ENCODE results near the gene NPAS2.

Gene NPAS2

DNA sequence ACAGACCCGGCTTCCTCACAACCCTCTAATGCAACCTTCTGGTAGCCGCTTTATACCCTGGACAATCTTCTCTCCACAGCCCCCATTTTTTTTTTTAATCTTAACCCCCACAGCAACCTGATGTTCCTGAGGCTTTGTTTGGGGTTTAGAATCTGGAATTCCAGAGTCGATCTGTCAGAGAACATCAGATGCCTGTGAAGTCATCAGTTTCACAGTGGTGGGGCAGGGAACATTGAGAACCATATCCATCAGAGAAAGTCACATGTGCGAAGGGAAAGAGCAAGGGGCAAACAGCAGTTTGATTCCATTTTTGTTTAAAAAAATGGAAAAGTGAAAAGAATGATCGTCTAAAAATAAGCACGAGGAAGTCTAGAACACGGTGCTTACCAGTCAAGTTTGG lies 20.6 kb downstream of the NPAS2 start:
- no peak for DNase-seq (ENCODE audit: extremely low read depth, low read depth)
- TF ChIP-seq, protein P1, sequence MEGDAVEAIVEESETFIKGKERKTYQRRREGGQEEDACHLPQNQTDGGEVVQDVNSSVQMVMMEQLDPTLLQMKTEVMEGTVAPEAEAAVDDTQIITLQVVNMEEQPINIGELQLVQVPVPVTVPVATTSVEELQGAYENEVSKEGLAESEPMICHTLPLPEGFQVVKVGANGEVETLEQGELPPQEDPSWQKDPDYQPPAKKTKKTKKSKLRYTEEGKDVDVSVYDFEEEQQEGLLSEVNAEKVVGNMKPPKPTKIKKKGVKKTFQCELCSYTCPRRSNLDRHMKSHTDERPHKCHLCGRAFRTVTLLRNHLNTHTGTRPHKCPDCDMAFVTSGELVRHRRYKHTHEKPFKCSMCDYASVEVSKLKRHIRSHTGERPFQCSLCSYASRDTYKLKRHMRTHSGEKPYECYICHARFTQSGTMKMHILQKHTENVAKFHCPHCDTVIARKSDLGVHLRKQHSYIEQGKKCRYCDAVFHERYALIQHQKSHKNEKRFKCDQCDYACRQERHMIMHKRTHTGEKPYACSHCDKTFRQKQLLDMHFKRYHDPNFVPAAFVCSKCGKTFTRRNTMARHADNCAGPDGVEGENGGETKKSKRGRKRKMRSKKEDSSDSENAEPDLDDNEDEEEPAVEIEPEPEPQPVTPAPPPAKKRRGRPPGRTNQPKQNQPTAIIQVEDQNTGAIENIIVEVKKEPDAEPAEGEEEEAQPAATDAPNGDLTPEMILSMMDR (IDR thresholded peaks at IDR 0.05; ENCODE audit: low read depth, low read length), result no peak

- DNase-seq (ENCODE audit: extremely low read depth, low read depth), result no peak
- TF ChIP-seq, protein P1 (IDR thresholded peaks at IDR 0.05; ENCODE audit: low read depth, low read length), result no peak
Observed at GRCh38 chr2:100842241-100842922, 22.4 kb downstream of the NPAS2 start.

- no peak for DNase-seq (ENCODE audit: extremely low read depth, low read depth)
- TF ChIP-seq, protein P1 (IDR thresholded peaks at IDR 0.05; ENCODE audit: low read depth, low read length), result no peak
Observed at GRCh38 chr2:100844514-100844913, 24.6 kb downstream of the NPAS2 start.

DNA sequence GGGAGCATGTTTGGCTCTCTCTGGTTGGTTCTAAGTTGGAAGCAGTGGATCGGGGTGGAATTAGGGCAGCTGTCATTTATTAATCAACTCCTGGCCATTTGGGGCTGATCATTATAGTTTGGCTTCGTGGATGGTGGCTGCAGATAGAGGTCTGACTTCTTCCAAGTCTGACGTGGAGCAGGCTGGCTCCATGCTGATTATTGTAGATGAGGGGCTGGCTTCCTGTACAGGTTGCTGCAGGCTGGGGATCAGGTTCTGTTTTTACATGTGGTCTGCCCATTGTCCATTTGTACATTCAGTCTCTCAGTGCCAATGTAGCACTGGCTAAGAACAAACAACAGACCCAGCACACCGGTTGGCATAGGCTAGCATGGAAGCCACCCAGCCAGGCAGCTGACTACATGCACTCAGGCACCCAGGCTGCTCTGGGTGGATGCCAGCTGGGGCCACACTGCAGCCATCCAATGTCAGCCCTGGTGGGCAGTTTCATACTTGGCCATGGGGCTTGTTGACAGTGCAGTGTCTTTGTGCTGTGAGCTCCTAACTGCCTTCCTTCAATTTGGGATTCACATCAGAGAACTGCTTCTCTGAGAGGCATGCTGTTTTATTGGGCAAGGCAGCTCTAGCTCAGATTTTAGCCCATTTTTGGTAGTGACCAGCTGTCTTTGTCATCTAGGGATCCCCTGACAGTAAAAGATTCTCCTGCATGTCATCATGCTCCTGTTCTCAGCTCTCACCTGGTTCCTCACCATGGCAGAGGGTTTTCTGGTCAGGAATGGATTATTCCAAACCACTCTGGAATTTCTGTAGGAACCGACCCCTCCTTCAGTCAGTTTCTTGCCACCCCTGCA lies 25.4 kb downstream of the NPAS2 start:
- TF ChIP-seq, protein P1 (IDR thresholded peaks at IDR 0.05; ENCODE audit: low read depth, low read length), result no peak
- no peak for DNase-seq (ENCODE audit: extremely low read depth, low read depth)

DNA sequence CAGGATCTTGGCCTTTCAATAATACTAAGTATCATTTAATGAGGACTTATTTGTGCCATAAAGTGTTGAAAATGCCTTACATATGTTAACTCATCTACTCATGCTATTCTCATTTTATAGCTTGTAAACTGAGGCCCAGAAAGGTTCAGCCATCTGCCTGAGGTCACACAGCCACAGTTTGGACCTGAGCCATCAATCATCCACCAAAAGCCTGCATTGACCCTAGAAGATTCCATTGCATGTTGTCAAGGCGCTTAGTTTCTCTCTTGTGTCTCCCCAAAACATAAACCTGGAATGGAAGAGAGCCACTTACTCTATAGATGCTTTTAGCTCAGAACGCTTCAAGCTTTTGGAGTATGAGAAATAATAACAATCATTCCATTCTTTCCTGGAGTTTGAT lies 26.8 kb downstream of the NPAS2 start:
- TF ChIP-seq, protein P1 (IDR thresholded peaks at IDR 0.05; ENCODE audit: low read depth, low read length), result no peak

GRCh38 chr2:100852447-100852846 lies 32.5 kb downstream of the NPAS2 start:
- no peak for DNase-seq (ENCODE audit: extremely low read depth, low read depth)
- TF ChIP-seq, protein P1 (IDR thresholded peaks at IDR 0.05; ENCODE audit: low read depth, low read length), result no peak

More for the DNA sequence above, 26.8 kb downstream of the NPAS2 start:
- DNase-seq (ENCODE audit: extremely low read depth, low read depth), result no peak

All from AG09319 (cell line).